ENCODE measurements around the gene ASCL4.

- TF ChIP-seq, protein P1, sequence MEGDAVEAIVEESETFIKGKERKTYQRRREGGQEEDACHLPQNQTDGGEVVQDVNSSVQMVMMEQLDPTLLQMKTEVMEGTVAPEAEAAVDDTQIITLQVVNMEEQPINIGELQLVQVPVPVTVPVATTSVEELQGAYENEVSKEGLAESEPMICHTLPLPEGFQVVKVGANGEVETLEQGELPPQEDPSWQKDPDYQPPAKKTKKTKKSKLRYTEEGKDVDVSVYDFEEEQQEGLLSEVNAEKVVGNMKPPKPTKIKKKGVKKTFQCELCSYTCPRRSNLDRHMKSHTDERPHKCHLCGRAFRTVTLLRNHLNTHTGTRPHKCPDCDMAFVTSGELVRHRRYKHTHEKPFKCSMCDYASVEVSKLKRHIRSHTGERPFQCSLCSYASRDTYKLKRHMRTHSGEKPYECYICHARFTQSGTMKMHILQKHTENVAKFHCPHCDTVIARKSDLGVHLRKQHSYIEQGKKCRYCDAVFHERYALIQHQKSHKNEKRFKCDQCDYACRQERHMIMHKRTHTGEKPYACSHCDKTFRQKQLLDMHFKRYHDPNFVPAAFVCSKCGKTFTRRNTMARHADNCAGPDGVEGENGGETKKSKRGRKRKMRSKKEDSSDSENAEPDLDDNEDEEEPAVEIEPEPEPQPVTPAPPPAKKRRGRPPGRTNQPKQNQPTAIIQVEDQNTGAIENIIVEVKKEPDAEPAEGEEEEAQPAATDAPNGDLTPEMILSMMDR (conservative IDR thresholded peaks at IDR 0.05), result no peak
- no peak for TF ChIP-seq ZFX (IDR thresholded peaks at IDR 0.05)
These were observed 13.8 kb downstream of the ASCL4 start for GRCh38 chr12:107788281-107788680.

Measured in C4-2B (cell line).